HG02798 (cell line): ENCODE measurements around the gene IL11RA.
A peak's percentile ranks its signal among the peaks of the same experiment; 100 is the strongest.

ENCODE experiments used
- ATAC-seq: cut with Tn5 transposase; IDR thresholded peaks from one replicate; pipeline ENCODE4 v1.9.1; 2021; ENCODE audit warnings: mild to moderate bottlenecking; ENCODE audit not compliant: unreplicated experiment, poor library complexity

Gene IL11RA

DNA sequence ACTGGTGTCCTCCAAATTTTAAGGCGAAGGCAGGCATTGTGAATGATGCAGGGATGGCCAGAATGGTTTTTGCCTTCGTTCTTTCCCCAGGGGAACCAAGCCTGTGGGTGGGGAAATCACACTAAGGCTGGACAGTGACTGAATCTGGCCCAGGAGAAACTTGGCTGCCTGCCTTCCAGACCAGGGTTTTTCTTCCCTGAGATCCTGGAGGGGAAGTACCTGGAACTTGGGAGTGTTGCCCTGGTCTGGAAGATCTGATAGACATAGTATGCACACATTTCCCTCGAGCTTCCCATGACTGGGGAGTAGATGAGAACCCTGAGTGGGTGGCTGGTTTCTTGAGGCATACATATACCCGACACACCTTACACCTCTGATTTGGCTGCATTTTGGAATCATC is 664 bp upstream of the IL11RA start:
- ATAC-seq: no peak

DNA sequence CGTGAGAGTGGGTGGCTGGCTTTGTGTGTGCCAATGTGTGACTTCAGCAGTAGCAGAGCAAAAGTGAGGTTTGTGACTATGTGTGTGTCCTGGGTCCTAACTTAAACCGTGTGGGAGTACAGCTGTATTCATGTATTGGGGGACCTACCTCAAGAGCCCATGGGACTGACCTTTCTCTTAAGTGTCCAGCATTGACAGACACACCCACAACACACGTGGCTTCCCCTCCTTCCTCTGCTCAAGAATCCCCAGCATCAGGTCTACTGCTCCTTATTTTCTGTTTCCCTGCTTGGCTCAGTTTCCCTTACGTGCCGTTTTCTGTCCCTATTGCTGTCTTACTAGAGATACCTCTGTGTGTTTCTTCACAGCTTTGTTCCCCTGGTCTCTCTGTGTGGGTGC is 616 bp downstream of the IL11RA start:
- ATAC-seq: no peak

DNA sequence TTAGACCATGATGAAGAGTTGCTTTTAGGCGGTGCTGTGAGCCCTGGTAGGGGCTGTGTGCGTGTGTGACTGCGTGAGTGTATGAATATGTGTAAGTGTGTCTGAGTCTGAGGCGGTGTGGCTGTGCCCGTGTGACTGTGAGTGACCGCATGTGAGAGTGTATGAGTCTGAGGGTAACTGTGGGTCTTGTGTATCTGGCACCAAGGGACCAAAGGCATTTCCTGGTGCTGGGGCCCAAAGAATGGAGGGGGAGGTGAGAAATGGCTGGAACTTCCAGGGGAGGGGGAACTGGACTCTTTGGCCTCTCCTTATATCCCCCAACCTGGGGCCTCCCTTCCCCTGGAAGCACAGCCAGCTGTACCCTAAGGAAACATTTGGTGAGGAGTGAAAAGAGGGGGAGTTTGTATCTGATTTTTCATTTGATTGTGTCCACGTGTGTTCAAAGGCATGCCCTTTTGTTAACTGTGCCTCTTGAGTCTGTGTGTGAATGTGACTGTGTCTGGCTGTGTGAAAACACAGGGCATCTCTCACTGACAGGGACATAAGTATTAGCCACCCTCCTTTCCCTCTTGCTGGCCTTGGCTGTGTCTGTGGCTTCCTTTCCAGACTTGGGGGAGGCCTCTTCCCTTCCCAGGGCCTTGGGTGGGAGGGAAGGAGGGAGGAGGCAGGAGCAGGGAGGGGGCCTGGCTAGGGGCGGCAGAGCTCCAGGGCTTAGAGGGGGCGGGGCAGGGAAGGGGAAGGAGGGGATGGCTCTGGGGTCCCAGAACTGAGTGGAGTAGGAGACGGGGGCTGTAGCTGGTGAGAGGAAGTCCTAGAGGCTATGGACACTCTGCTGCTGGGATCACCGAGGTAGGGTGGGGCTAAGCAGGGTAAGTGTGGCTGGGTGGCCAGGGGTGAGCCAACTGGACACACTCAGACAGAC is 1.4 kb downstream of the IL11RA start:
- no peak for ATAC-seq

DNA sequence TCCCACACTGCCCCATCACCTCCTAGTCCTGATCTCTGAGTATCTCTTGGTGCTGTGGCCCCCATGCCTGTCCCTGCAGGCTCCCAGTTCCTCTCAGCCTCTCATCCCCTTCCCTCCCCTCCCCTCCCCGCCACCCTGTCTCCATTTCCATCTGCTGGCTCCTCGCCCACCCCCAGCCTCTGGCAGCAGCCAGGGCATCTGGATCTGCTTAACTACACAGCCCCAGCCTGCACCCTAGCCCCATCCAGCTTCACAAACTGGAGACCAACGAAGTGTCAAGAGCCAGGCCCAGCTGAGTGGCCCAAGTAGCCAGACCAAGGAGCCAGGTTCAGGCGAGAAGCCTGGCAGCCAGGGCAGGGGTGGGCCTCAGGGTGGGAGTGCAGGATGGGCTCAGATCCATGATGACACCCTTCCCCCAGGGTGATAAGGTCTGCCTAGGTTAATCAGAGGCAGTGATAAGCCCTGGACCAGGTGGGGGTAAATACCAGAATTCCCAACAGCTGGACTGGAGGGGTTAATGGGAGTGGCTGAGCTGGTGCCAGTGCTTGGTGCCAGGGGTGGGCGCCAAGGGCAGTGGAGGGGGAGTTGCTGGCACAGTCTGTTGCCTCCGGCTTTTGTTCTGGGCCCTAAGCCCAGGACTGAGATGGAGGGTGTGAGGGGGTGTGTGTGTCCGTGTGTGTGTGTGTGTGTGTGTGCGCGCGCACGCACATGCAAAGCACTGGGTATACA is 2.5 kb downstream of the IL11RA start:
- ATAC-seq: no peak

DNA sequence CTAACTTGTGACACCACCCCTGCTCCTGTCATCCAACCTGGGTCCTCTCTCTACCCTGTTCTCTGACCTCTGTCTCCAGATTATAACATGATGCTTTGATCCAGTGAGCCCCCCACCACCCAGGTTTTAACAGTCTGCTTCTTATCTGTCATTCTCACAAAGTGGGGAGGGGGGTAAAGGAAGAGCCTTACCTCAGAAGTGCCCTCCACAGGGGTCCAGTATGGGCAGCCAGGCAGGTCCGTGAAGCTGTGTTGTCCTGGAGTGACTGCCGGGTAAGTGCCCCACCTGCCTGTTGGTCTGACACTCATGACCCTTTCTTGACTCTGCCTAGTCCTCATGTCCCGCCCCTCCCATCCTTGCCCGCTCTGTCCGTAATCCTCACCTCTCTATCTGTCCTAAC is 3.4 kb downstream of the IL11RA start:
- no peak for ATAC-seq

DNA sequence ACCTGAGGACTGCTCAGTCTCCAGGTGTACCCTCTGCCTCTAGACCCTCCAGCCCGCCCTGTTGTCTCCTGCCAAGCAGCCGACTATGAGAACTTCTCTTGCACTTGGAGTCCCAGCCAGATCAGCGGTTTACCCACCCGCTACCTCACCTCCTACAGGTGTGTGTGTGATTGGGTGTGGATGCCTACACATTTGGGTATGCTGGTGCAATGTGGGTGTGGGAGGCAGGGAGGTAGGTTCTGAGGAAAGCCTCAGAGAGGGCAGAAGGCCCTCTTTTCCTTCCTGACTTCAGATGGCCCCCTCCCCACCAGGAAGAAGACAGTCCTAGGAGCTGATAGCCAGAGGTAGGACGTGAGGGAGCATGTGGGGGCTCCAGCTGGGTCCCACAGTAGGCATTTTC is 5.0 kb downstream of the IL11RA start:
- no peak for ATAC-seq

DNA sequence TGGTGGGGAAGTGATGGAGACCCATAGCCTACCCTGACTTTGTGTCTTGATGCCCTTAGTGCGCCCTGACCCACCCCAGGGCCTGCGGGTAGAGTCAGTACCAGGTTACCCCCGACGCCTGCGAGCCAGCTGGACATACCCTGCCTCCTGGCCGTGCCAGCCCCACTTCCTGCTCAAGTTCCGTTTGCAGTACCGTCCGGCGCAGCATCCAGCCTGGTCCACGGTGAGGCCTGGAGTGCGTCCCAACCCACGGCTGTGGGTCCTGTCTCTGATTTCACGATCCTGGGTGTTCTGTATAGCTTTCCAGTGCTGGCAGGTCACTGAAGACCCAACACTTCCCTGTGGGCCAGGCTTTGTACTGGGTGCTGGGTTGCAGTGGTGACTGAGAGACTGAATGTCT is 6.5 kb downstream of the IL11RA start:
- ATAC-seq: no peak

DNA sequence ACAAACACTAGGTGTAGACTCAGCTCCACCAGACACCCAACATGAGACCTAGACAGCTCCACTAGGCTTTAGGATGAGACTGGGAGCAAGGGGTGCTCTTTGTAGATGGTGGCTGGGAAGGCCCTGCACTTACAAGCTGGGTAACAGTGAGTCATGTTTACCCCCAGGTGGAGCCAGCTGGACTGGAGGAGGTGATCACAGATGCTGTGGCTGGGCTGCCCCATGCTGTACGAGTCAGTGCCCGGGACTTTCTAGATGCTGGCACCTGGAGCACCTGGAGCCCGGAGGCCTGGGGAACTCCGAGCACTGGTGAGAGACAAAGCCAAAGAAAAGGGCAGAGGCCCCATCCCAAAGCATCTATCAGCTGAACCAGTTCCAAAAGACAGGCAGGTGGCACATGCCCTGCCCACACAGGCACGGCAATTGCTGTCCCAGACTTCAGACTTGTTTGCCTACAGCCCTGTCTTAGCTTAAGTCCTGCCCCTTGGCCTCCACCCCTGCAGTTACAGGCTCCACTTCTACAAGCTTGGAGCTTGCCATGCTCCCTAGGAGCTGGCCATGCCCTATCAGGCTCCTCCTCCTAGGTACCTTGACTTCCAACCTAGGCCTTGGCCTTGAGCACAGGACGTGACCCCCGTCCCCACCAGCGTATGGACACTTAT is 7.7 kb downstream of the IL11RA start:
- no peak for ATAC-seq

DNA sequence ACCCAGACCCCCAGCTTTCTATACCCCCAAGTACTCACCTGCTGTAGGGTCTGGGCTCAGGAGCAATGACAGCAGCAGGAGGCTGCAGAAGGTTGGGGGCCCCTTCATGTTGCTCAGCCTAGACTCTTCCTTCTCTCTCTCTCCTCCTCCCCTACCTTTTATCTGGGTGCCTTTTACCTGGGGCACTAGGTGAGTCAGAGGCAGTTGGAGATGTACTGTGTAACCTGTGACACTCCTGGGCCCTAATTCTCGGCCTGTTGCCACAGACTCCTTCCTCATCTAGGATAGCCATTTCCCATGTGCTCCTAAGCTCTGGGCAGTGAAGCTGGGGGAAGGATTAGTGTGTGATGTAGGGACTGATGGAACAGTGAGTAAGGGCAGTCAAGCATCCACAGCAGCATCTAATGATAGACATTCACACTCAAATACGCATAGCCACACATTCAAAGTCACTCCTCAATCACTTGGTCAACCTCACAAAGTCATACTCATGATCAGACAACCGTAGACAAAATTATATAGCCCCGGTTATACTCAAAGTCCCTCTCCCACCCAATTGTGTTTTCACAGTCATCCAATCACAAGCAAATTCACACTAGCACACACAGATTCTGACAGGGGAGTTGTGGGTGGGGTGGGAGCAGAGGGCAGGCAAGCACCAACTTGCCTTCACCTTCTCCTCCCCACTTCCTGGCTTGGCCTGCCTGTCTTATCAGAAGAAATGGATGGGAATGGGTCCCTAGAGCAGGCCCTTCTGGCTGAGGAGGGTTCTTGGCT is 10.7 kb downstream of the IL11RA start, which contains the start of gene CCL27:
CCL27 (minus strand) TSS at position 132 of the 777 bp plus-strand sequence; CDS start at position 108, 24 bp downstream.
- no peak for ATAC-seq

DNA sequence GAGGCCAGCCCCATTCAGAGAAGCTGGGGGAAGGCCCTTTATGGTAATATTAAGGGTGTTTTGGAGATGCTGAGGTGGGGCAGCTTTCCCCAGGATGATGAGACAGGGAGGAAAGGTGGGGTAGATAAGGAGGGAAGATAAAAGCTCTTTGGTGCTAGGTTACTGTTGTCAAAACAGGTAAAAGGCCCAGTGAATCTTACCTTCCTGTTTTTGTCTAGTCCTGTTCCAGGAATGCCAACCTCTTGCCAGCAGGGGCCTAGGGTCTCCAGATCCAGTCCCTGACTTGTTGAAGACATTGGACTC is 11.3 kb downstream of the IL11RA start:
- ATAC-seq: no peak

DNA sequence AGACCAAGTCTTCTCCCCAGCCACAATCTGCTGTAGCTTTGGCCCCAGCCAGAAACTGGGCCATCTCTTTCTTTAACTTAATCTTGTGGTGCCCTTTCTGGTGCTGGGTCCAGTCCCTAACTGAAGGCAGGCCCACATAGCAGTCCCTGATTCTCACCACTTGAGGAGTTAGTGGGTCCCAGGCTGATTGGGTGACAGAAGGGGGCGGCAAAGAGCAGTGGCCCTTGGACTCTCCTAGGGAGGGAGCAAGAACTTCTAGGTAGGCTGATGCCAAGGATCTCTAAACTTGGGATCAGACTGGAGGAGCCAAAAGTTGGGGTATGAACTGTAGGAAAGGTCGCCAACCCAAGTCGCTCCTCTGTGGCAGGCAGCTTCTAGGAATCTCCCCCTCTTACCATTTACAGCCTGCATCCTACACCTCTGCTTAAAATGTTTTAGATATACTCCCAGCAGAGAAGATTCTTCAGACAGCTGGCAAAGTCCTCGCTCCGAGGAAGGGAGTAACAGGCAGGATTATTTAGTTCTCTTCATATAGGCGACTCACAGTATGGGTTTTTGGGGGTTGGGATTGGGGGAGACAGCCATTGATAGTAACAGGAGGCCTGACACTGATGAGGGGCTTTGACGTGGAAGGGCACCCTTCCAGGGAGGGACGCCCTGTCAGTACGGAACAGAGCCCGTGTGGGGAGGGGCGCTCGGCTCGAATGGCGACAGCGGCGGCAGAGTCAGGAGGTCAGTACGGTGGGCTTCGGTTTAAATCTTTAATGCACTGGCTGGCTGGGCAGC is 12.5 kb downstream of the IL11RA start:
- ATAC-seq: peak; percentile 44

DNA sequence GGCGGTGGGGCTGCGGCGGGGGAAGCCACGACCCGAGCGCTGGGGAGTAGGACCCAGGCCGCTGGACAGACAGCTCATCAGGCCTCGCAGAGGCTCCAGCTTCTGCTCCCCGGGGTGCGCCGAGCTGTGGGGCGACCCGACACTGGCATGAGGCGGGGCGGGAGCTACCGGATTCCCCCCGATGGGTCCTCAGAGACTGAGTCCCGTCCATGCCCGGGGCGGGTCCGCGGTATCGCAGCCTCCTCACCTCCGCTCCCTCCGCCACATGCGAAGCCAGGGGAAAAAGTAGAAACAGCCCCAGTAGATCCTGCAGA is 13.0 kb downstream of the IL11RA start:
- no peak for ATAC-seq

DNA sequence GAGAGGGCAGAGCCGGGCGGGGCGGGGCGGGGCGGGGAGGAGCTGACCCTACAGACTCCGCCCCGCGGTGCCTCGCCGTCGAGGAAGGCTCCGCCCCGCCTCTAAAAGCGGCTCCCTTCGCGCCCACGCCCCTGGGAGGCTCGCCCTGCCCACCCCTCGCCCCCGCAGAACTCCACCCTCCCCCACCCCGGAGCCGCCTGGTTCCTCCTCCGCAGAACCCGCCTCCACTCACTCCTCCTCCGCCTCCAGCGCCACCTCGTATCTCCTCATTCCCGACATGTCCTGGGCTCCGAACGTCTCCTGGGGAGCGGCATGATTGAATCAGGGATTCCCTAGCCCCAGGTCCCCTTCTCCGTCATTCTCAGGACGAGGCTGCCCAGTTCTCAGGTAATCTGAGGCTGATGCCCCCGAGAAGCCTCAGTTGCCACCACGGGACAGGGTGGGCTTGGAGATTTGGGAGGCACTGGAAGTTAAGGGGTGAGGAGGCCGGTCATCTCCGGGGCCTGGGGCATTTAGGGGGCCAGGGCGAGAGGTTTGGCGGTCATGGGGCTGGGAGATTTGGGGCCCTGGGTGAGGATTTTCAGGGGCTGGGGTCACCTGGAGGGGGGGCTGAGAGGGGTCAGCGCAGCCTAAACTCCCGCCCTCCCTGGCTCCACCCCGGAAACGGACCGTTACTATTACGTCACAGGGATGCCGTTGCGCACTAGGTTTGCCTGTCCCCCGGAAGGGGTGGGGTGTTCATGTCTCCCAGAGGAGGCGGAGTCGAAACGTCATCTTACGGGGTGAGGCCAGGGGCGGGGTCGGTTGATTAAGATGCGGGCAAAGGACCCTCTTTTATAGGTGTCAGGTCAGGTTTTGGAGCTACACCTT is 13.6 kb downstream of the IL11RA start:
- peak; percentile 73 for ATAC-seq

DNA sequence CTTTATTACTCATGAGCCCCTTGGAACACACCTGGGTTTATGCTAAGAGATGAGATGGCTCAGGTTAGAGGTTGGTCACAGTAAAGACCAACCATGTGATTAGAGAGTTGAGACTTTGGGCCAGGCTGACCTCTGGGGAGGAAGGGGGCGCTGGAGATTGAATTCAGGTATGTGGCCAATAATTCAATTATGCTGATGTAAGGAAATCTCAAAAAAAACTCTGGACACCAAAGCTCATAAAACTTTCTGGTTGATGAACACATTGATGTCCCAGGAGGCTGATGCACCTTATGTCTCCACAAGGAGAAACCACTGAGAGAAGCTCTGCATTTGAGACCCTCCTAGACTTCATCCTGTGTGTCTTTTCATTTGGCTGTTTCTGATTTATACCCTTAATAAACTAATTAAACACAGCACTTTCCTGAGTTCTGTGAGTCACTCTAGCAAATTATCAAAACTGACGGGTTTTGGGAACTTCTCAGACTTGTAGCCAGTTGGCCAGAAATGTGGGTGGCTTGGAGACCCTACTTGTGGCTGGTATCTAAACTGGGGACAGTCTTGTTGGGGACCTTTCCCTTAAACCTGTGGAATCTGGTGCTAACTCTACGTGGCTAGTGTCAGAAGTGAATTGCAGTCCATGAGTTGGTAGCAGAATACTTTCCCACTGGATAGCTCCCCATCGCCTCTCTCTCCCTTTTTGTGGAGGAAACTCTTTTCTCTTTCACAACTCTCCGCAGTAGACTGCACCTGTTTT is 18.0 kb downstream of the IL11RA start:
- no peak for ATAC-seq

DNA sequence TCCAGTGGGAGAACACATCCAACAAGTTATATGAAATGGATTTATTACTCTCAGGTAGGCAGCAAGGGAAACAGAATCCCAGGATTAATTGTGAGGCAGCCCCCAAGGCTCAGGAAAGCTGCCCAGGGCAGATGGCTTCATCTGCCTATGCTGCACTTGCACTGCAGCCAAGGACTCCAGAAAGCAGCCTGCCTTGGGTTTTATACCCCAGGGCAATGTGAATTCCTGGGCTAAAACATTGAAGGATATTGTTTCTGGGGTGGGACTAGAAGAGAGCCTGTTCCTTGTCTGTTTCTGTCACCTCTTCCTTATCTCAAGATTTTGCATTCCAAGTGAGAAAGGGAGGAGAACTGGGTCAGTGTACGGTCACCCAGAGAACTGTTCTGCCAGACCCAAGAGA is 19.3 kb downstream of the IL11RA start:
- no peak for ATAC-seq

DNA sequence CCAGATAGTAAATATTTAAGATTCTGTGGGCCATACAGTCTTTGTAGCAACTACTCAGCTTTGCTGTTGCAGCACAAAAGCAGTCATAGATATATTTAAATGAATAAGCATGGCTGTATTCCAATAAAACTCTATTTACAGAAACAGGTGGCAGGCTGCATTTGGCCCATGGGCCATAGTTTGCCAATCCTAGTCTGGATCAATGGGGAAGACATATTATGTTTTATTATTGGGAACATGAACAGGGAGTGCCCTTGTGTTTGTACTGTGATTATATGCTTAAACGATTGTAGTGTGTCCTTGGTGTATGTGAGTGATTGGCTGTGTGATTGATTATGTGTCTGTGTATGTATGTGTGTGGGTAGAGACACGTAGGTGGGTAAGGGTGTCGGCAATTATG is 22.5 kb downstream of the IL11RA start:
- ATAC-seq: no peak

DNA sequence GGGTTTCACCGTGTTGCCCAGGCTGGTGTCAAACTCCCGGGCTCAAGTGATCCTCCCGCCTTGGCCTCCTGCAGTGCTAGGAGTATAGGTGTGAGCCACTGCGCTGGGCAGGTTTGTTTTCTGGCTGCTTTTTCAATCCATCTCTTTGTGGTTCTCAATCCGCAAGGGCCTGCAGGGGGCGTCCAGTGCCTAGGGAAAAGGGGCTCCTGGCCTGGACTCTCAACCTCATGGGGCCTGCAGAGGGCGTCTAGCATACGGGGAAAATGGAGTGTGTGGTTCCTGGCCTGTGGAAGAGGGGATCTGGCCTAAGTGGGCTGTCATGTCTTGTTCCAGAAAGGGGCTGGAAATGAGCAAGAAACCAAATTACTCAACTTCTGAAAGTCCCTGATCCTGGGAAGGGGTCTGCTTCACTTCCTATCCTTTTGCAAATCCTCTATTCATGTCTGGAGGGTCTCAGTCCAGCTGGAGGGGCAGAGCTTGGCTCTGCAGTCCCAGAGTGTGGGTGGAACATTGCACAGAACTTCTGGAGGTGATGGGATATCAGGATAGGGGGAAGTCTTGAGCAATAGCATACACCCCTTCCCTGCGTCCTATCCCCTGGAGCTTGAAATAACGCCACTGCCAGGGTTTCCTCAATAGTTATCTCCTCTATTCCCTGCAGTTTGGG is 23.2 kb downstream of the IL11RA start:
- ATAC-seq: no peak

DNA sequence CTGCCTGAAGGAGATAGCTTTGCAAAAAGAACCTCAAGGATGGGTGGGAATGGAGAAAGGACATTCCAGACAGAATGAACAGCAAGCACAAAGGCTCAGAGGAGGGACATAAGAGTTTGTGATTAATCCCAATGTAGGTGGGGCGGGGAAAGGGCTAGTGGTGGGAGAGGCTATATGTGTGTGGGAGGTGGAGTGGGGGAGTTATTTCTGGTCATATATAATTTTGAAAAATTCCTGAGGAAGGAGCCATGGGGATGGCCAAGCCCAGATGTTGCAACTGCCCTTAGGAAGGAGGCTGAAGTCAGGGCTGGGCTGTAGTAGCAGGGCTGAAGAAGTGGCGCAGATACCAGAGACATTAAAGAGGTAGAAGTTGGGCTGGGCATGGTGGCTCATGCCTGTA is 23.9 kb downstream of the IL11RA start:
- ATAC-seq: no peak
